SK-N-SH treated with all-trans-retinoic acid at 6 μM for 48 hours (cell line): ENCODE data around the gene GLIPR2.
"Not testable (repeated sequence)": the region's sequence is repeated elsewhere in the genome, so short reads cannot be mapped to it uniquely, and the experiment has no call there.

Source experiments
- ATAC-seq: fragments of 200-7000 bp; cut with Tn5 transposase; 3 replicates; pipeline ENCODE4 v1.9.1; 2020; ENCODE audit warnings: mild to moderate bottlenecking, moderate library complexity
- ARNTL ChIP-seq: fragments of 450-650 bp; formaldehyde crosslinking; IDR thresholded peaks from 2 replicates; pipeline ENCODE4 v1.5.0; 2020; ENCODE audit warnings: low read depth, mild to moderate bottlenecking, moderate library complexity, borderline replicate concordance
- BACH2 ChIP-seq: fragments of 250-450 bp; sonication (Bioruptor Pico); IDR thresholded peaks from 2 replicates; pipeline ENCODE4 v1.9.0; 2021; ENCODE audit warnings: mild to moderate bottlenecking, borderline replicate concordance
- CSDC2 ChIP-seq: fragments of 250-450 bp; sonication (Bioruptor Pico); IDR thresholded peaks from 2 replicates; pipeline ENCODE4 v1.5.0; 2020; ENCODE audit warnings: mild to moderate bottlenecking, moderate library complexity
- ESRRG ChIP-seq: fragments of 250-450 bp; sonication (Bioruptor Pico); IDR thresholded peaks from 2 replicates; pipeline ENCODE4 v1.6.1; 2021; ENCODE audit warnings: mild to moderate bottlenecking
- GLIS3 ChIP-seq: fragments of 250-450 bp; sonication (Bioruptor Pico); IDR thresholded peaks from 2 replicates; pipeline ENCODE4 v1.5.0; 2020; ENCODE audit warnings: mild to moderate bottlenecking, moderate library complexity
- ISL1 ChIP-seq: fragments of 250-450 bp; sonication (Bioruptor Pico); IDR thresholded peaks from 2 replicates; pipeline ENCODE4 v2.1.2; 2022; ENCODE audit warnings: mild to moderate bottlenecking, moderate library complexity
- OSR1 ChIP-seq: fragments of 250-450 bp; sonication (Bioruptor Pico); IDR thresholded peaks from 2 replicates; pipeline ENCODE4 v1.8.0; 2022; ENCODE audit warnings: moderate library complexity, mild to moderate bottlenecking, inconsistent platforms
- PPARA ChIP-seq: fragments of 250-450 bp; sonication (Bioruptor Pico); IDR thresholded peaks from 2 replicates; pipeline ENCODE4 v1.5.0; 2020; ENCODE audit warnings: mild to moderate bottlenecking, borderline replicate concordance
- RARB ChIP-seq: fragments of 250-450 bp; sonication (Bioruptor Pico); IDR thresholded peaks from 2 replicates; pipeline ENCODE4 v1.8.0; 2021; ENCODE audit warnings: mild to moderate bottlenecking, moderate library complexity
- SNAI2 ChIP-seq: fragments of 250-450 bp; sonication (Bioruptor Pico); IDR thresholded peaks from 2 replicates; pipeline ENCODE4 v1.5.0; 2020; ENCODE audit warnings: mild to moderate bottlenecking, moderate library complexity
- TCF4 ChIP-seq: fragments of 250-450 bp; sonication (Bioruptor Pico); IDR thresholded peaks from 2 replicates; pipeline ENCODE4 v1.8.0; 2021; ENCODE audit warnings: mild to moderate bottlenecking, moderate library complexity, borderline replicate concordance
- ZC3H10 ChIP-seq: fragments of 250-450 bp; sonication (Bioruptor Pico); IDR thresholded peaks from 2 replicates; pipeline ENCODE4 v1.5.1; 2021; ENCODE audit warnings: mild to moderate bottlenecking, moderate library complexity
- ZFP3 ChIP-seq: fragments of 250-450 bp; sonication (Bioruptor Pico); IDR thresholded peaks from 2 replicates; pipeline ENCODE4 v1.5.0; 2020; ENCODE audit warnings: mild to moderate bottlenecking, moderate library complexity
- ZFP30 ChIP-seq: fragments of 450-650 bp; formaldehyde crosslinking; IDR thresholded peaks from 2 replicates; pipeline ENCODE4 v1.5.0; 2022; ENCODE audit warnings: mild to moderate bottlenecking, moderate library complexity
- ZNF70 ChIP-seq: fragments of 450-650 bp; formaldehyde crosslinking; IDR thresholded peaks from 2 replicates; pipeline ENCODE4 v1.5.0; 2020; ENCODE audit warnings: mild to moderate bottlenecking, moderate library complexity
- TF ChIP-seq, protein P1 (sequence below): fragments of 250-450 bp; sonication (Bioruptor Pico); IDR thresholded peaks from 2 replicates; pipeline ENCODE4 v1.5.0; 2020; ENCODE audit warnings: mild to moderate bottlenecking, moderate library complexity
- TF ChIP-seq, protein P2 (sequence below): fragments of 250-450 bp; sonication (Bioruptor Pico); IDR thresholded peaks from 2 replicates; pipeline ENCODE4 v1.5.1; 2021; ENCODE audit warnings: mild to moderate bottlenecking, moderate library complexity
- TF ChIP-seq, protein P3 (sequence below): fragments of 250-450 bp; sonication (Bioruptor Pico); IDR thresholded peaks from 2 replicates; pipeline ENCODE4 v1.8.0; 2021; ENCODE audit warnings: low read depth, mild to moderate bottlenecking, moderate library complexity, borderline replicate concordance
- TF ChIP-seq, protein P4 (sequence below): fragments of 250-450 bp; sonication (Bioruptor Pico); IDR thresholded peaks from 2 replicates; pipeline ENCODE4 v1.5.1; 2020; ENCODE audit warnings: low read depth, mild to moderate bottlenecking, moderate library complexity
- TF ChIP-seq, protein P5 (sequence below): fragments of 250-450 bp; sonication (Bioruptor Pico); IDR thresholded peaks from 2 replicates; pipeline ENCODE4 v1.8.0; 2020; ENCODE audit warnings: mild to moderate bottlenecking, moderate library complexity, borderline replicate concordance

GLIPR2 gene

DNA sequence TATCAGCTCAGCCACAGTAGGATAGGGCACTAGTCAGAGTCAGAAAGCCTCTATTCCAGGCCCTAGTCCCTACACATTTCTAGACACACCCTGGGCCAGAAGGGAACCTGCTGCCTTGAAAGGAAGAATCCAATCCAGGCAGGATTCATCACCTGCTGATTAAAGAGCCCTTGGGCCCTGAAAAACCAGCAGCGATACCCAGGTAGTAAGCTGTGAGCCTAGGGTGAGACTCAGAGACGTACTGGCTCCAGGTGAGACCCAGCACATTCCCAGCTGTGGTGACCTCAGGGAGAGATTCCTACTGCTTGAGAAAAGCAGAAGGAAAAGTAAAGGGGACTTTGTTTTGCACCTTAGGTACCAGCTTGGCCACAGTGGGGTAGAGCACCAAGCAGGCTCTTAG lies 37.3 kb downstream of the GLIPR2 start:
- TF ChIP-seq, protein P1, sequence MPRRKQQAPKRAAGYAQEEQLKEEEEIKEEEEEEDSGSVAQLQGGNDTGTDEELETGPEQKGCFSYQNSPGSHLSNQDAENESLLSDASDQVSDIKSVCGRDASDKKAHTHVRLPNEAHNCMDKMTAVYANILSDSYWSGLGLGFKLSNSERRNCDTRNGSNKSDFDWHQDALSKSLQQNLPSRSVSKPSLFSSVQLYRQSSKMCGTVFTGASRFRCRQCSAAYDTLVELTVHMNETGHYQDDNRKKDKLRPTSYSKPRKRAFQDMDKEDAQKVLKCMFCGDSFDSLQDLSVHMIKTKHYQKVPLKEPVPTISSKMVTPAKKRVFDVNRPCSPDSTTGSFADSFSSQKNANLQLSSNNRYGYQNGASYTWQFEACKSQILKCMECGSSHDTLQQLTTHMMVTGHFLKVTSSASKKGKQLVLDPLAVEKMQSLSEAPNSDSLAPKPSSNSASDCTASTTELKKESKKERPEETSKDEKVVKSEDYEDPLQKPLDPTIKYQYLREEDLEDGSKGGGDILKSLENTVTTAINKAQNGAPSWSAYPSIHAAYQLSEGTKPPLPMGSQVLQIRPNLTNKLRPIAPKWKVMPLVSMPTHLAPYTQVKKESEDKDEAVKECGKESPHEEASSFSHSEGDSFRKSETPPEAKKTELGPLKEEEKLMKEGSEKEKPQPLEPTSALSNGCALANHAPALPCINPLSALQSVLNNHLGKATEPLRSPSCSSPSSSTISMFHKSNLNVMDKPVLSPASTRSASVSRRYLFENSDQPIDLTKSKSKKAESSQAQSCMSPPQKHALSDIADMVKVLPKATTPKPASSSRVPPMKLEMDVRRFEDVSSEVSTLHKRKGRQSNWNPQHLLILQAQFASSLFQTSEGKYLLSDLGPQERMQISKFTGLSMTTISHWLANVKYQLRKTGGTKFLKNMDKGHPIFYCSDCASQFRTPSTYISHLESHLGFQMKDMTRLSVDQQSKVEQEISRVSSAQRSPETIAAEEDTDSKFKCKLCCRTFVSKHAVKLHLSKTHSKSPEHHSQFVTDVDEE (CRISPR knock-in tag) = no peak
- TF ChIP-seq, protein P2, sequence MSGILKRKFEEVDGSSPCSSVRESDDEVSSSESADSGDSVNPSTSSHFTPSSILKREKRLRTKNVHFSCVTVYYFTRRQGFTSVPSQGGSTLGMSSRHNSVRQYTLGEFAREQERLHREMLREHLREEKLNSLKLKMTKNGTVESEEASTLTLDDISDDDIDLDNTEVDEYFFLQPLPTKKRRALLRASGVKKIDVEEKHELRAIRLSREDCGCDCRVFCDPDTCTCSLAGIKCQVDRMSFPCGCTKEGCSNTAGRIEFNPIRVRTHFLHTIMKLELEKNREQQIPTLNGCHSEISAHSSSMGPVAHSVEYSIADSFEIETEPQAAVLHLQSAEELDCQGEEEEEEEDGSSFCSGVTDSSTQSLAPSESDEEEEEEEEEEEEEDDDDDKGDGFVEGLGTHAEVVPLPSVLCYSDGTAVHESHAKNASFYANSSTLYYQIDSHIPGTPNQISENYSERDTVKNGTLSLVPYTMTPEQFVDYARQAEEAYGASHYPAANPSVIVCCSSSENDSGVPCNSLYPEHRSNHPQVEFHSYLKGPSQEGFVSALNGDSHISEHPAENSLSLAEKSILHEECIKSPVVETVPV (CRISPR knock-in tag) = no peak
- TF ChIP-seq ZNF70 (CRISPR knock-in tag) (no peak), ZC3H10 (CRISPR knock-in tag) (no peak), OSR1 (CRISPR knock-in tag) (no peak), PPARA (CRISPR knock-in tag) (no peak)
- ATAC-seq = no peak

DNA sequence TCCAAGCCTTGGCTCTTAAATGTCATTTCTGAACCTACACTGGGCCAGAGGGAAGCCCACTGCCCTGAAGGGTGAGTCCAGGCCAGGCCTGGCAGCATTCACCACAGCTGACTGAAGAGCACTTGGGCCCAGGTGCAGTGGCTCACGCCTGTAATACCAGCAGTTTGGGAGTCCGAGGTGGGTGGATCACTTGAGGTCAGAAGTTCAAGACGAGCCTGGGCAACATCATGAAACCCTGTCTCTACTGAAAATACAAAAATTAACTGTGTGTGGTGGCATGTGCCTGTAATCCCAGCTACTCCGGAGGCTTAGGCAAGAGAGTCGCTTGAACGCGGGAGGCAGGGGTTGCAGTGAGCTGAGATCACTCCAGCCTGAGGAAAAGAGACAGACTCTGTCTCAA lies 37.7 kb downstream of the GLIPR2 start:
- TF ChIP-seq ZFP30 (CRISPR knock-in tag) (no peak), OSR1 (CRISPR knock-in tag) (no peak), ZC3H10 (CRISPR knock-in tag) (no peak), BACH2 (no peak), ZNF70 (CRISPR knock-in tag) (no peak), ESRRG (no peak), RARB (CRISPR knock-in tag) (no peak), ARNTL (CRISPR knock-in tag) (no peak), TCF4 (CRISPR knock-in tag) (no peak), ISL1 (CRISPR knock-in tag) (no peak)
- TF ChIP-seq, protein P3, sequence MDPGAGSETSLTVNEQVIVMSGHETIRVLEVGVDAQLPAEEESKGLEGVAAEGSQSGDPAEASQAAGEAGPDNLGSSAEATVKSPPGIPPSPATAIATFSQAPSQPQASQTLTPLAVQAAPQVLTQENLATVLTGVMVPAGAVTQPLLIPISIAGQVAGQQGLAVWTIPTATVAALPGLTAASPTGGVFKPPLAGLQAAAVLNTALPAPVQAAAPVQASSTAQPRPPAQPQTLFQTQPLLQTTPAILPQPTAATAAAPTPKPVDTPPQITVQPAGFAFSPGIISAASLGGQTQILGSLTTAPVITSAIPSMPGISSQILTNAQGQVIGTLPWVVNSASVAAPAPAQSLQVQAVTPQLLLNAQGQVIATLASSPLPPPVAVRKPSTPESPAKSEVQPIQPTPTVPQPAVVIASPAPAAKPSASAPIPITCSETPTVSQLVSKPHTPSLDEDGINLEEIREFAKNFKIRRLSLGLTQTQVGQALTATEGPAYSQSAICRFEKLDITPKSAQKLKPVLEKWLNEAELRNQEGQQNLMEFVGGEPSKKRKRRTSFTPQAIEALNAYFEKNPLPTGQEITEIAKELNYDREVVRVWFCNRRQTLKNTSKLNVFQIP = no peak
- TF ChIP-seq, protein P2 (CRISPR knock-in tag) = no peak
- TF ChIP-seq, protein P4, sequence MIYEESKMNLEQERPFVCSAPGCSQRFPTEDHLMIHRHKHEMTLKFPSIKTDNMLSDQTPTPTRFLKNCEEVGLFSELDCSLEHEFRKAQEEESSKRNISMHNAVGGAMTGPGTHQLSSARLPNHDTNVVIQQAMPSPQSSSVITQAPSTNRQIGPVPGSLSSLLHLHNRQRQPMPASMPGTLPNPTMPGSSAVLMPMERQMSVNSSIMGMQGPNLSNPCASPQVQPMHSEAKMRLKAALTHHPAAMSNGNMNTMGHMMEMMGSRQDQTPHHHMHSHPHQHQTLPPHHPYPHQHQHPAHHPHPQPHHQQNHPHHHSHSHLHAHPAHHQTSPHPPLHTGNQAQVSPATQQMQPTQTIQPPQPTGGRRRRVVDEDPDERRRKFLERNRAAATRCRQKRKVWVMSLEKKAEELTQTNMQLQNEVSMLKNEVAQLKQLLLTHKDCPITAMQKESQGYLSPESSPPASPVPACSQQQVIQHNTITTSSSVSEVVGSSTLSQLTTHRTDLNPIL (CRISPR knock-in tag) = no peak
- TF ChIP-seq, protein P5, sequence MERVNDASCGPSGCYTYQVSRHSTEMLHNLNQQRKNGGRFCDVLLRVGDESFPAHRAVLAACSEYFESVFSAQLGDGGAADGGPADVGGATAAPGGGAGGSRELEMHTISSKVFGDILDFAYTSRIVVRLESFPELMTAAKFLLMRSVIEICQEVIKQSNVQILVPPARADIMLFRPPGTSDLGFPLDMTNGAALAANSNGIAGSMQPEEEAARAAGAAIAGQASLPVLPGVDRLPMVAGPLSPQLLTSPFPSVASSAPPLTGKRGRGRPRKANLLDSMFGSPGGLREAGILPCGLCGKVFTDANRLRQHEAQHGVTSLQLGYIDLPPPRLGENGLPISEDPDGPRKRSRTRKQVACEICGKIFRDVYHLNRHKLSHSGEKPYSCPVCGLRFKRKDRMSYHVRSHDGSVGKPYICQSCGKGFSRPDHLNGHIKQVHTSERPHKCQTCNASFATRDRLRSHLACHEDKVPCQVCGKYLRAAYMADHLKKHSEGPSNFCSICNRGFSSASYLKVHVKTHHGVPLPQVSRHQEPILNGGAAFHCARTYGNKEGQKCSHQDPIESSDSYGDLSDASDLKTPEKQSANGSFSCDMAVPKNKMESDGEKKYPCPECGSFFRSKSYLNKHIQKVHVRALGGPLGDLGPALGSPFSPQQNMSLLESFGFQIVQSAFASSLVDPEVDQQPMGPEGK (CRISPR knock-in tag) = no peak
- ATAC-seq = no peak

DNA sequence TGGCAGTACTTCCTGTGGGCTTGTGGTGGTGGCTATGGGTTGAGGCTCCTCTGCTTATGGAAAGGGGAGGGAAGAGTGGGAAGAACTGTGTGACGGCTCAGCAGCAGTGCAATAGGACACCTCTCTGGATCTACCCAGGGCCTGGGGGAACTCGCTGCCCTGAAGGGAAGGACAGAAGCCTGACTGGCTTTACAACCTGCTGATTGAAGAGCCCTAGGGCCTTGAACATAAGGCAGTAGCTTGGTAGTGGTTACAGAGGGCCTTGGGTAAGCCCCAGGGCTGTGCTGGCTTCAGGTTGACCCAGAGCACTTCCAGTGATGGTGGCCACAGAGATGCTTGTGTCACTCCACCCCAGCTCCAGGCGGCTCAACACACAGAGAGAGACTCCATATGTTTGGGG lies 38.2 kb downstream of the GLIPR2 start:
- ATAC-seq = no peak
- TF ChIP-seq RARB (CRISPR knock-in tag) (no peak), CSDC2 (no peak), TCF4 (CRISPR knock-in tag) (no peak), PPARA (CRISPR knock-in tag) (no peak), SNAI2 (CRISPR knock-in tag) (no peak), ZFP3 (CRISPR knock-in tag) (no peak), GLIS3 (CRISPR knock-in tag) (no peak), ZC3H10 (CRISPR knock-in tag) (no peak), BACH2 (no peak), ARNTL (CRISPR knock-in tag) (no peak)
- TF ChIP-seq, protein P5 (CRISPR knock-in tag) = no peak
- TF ChIP-seq, protein P3 = no peak

DNA sequence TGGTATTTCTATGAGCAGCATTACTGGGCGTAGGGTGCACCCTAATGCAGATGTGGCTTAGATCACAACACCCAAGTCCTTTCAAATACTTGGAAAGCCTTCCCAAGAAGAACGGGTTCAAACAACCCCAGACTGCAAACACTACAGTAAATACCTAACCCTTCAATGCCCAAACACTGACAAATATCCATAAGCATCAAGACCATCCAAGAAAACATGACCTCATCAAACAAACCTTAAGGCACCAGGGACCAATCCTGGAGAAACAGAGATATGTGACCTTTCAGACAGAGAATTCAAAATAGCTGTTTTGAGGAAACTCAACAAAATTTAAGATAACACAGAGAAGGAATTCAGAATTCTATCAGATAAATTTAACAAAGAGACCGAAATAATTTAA lies 38.7 kb downstream of the GLIPR2 start:
- ATAC-seq = not testable (repeated sequence)

DNA sequence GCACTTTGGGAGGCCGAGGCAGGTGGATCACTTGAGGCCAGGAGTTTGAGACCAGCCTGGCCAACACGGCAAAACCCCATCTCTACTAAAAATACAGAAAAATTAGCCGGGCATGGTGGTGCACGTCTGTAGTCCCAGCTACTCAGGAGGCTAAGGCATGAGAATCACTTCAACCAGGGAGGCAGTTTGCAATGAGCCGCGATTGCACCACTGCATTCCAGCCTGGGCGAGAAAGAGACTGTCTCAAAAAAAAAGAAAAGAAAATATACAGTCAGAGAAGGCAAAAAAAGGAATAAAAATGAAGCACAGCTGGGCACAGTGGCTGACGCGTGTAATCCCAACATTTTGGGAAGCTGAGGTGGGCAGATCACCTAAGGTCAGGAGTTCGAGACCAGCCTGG lies 40.0 kb downstream of the GLIPR2 start:
- not testable (repeated sequence) for ATAC-seq
